Psoas muscle (tissue), 8 donors: ENCODE data around the gene TBC1D2B. TPM values are rescaled to one million over a fixed set of nuclear protein-coding genes. Genes with fewer than 3 reads are reported as not detected.

Experiments
- ATAC-seq, 4 donors: fragments of 200-7000 bp; cut with Tn5 transposase; one replicate each; pipeline ENCODE4 v1.9.1; 2020; ENCODE audit warnings: moderate library complexity in 3 of 4, mild to moderate bottlenecking in 2 of 4
- DNase-seq, 2 donors: peaks; one replicate each; pipeline ENCODE4 v3.0.0-alpha.2; 2020
- H3K27ac ChIP-seq: fragments of 200-600 bp; one replicate; pipeline ENCODE4 v1.8.0; 2022
- H3K27me3 ChIP-seq, 3 donors: fragments of 200-600 bp in 1 of 3; one replicate each; pipeline versions ENCODE4 v1.6.1 to v1.8.0; 2013 to 2022; ENCODE audit warnings: low read length in 2 of 3, mild to moderate bottlenecking in 2 of 3, moderate library complexity in 1 of 3; ENCODE audit not compliant: insufficient read depth in 3 of 3
- H3K36me3 ChIP-seq, 2 donors: fragments of 200-600 bp in 1 of 2; one replicate each; pipeline versions ENCODE4 v1.6.1 to v1.8.0; 2013 to 2022; ENCODE audit warnings: low read depth in 1 of 2, mild to moderate bottlenecking in 1 of 2, moderate library complexity in 1 of 2; ENCODE audit not compliant: insufficient read depth in 1 of 2
- H3K4me1 ChIP-seq: fragments of 200-600 bp; one replicate; pipeline ENCODE4 v1.8.0; 2022
- H3K4me3 ChIP-seq: fragments of 200-600 bp; one replicate; pipeline ENCODE4 v1.8.0; 2022; ENCODE audit warnings: mild to moderate bottlenecking
- H3K9me3 ChIP-seq: fragments of 200-600 bp; one replicate; pipeline ENCODE4 v1.8.0; 2022
- CTCF ChIP-seq: fragments of 200-600 bp; IDR thresholded peaks from one replicate; pipeline ENCODE4 v1.8.0; 2022; ENCODE audit warnings: antibody characterized with exemption
- WGBS, 3 donors: extraction: QIAGEN DNeasy Blood & Tissue Kit; methylation state at CpG; one replicate each; pipeline versions ENCODE4 v1.1.6 to v1.1.7; 2013; 5-methylcytosine and 5-hydroxymethylcytosine counted together
- intact Hi-C, 2 donors: fragments of 100-400 bp; cut with DNase I; formaldehyde crosslinking; loops; one replicate each; pipeline versions ENCODE4 v1.11.0 to v1.14.2; 2022
- polyA plus RNA-seq, 3 donors: library from polyadenylated mRNA; stranded (reverse); fragments of 200-250 nt; gene quantifications; one replicate each; pipeline ENCODE4 v1.2.3, GENCODE V29; 2013
- total RNA-seq, 4 donors: library from RNA; stranded (reverse); fragmentation: NEBNext Ultra II Directional in 2 of 4; extraction: Animal tissue kit (Norgen Biotek cat#: 25700) in 2 of 4; gene quantifications; one replicate each; pipeline versions ENCODE4 v1.2.1 to v1.2.4, GENCODE V29; 2021 to 2023
- donor health status: healthy with polysubstance abuse.
- donor health status: DM: no; HTN: no; CAD: no; lungs with moderate emphysema.
- donor health status: Bipolar disorder and iron deficiency.
- donor health status: healthy.
- donor health status: DM: yes; HTN: yes; CAD: no.
- donor health status: DM: no; HTN: no; CAD: no.
- donor health status: DM: no; HTN: no; CAD: no.
- donor health status: DM: yes; HTN: yes; CAD: no.

Gene TBC1D2B
- total and polyA plus RNA-seq, 7 donors, result 2.8 to 11.8 (median 6.8) TPM

GRCh38 chr15:78069462-78070029 lies 8.0 kb downstream of the TBC1D2B start:
- no peak for TF ChIP-seq CTCF
- Histone ChIP-seq H3K9me3 (no peaks in the 10 kb centered on the region), H3K27ac (peak overlapping the region; percentile 56), H3K36me3 (no peaks in the 10 kb centered on the region), H3K4me3 (no peak overlapping the region), H3K4me1 (peaks cover 85% of the 10 kb centered on the region), H3K27me3 (no peaks in the 10 kb centered on the region)
- DNase-seq (no peak), ATAC-seq (no peak)
- intact Hi-C loops, result loop anchor here in 1 of 2 donors (5.0 kb wide), 1 partner anchor 47 kb away; no protein-coding TSS in a partner anchor
- 68 to 75% (median 72%) methylated on average over 5 of the region's 5 CpGs for WGBS, 3 donors

- intact Hi-C loops, result loop anchor here in 1 of 2 donors (5.0 kb wide), 1 partner anchor 47 kb away; no protein-coding TSS in a partner anchor
- Histone ChIP-seq H3K9me3 (no peaks in the 10 kb centered on the region), H3K36me3 (no peaks in the 10 kb centered on the region), H3K4me3 (peak overlapping the region; percentile 20), H3K4me1 (peaks cover 89% of the 10 kb centered on the region), H3K27ac (peak overlapping the region; percentile 56), H3K27me3 (no peaks in the 10 kb centered on the region)
- WGBS, 3 donors, result 59 to 68% (median 62%) methylated on average over 7 of the region's 7 CpGs
- DNase-seq (no peak), ATAC-seq (no peak)
- no peak for TF ChIP-seq CTCF
These were observed 8.5 kb downstream of the TBC1D2B start for GRCh38 chr15:78069052-78069414.

- intact Hi-C loops, result loop anchor here in 1 of 2 donors (5.0 kb wide), 1 partner anchor 45 kb away; no protein-coding TSS in a partner anchor
- no peaks in the 10 kb centered on the region for H3K36me3 ChIP-seq
- no peaks in the 10 kb centered on the region for H3K27me3 ChIP-seq
- no peaks in the 10 kb centered on the region for H3K9me3 ChIP-seq
- H3K4me1 ChIP-seq, result peaks cover 82% of the 10 kb centered on the region
- DNase-seq (no peak), ATAC-seq (peak in 2 of 4 donors; percentile 25 to 66)
- H3K4me3 ChIP-seq, result no peak overlapping the region
- WGBS, 3 donors, result 0 to 9% (median 5%) methylated on average over 1 of the region's 1 CpG
- peak overlapping the region; percentile 81 for H3K27ac ChIP-seq
- no peak for TF ChIP-seq CTCF
These were observed 9.9 kb downstream of the TBC1D2B start for GRCh38 chr15:78067328-78068228.

GRCh38 chr15:78065973-78066946 lies 11.3 kb downstream of the TBC1D2B start:
- H3K27ac ChIP-seq, result peak overlapping the region; percentile 81
- DNase-seq (no peak), ATAC-seq (no peak)
- peaks cover 80% of the 10 kb centered on the region for H3K4me1 ChIP-seq
- intact Hi-C loops, result loop anchor here in 1 of 2 donors (5.0 kb wide), 1 partner anchor 44 kb away; no protein-coding TSS in a partner anchor
- no peak for TF ChIP-seq CTCF
- no peak overlapping the region for H3K4me3 ChIP-seq
- no peaks in the 10 kb centered on the region for H3K36me3 ChIP-seq
- H3K27me3 ChIP-seq, result no peaks in the 10 kb centered on the region
- WGBS, 3 donors, result 68 to 80% (median 71%) methylated on average over 7 of the region's 7 CpGs
- H3K9me3 ChIP-seq, result no peaks in the 10 kb centered on the region
